ENCODE measurements around the gene CCNL1. TPM values are rescaled to one million over a fixed set of nuclear protein-coding genes. Genes with fewer than 3 reads are reported as not detected.
A peak's percentile ranks its signal among the peaks of the same experiment; 100 is the strongest.
"Not testable (repeated sequence)": the region's sequence is repeated elsewhere in the genome, so short reads cannot be mapped to it uniquely, and the experiment has no call there.

Gene CCNL1
- total RNA-seq = 100 to 1,000 TPM; 260 to 288 TPM

- peak; percentile 95 to 96 for DNase-seq (ENCODE audit: low spot score in 2 of 2)
- Mint-ChIP-seq H3K27ac (peak within 1 kb of the TSS; percentile 98 to 100), H3K9me3 (peaks cover 0 to 4% of the 10 kb centered on the region in 2 donors), H3K36me3 (peaks cover 68 to 70% of the 10 kb centered on the region in 2 donors)
- ATAC-seq = peak; percentile 73 to 86
Observed at GRCh38 chr3:157159762-157160657, at the start of gene CCNL1. Gene CCNL1, minus strand, starts transcription at chr3:157160147. Its CDS starts 53 bp downstream, at chr3:157160094.

GRCh38 chr3:157204880-157205279, 44.9 kb upstream of the CCNL1 start:
- Mint-ChIP-seq H3K9me3 (no peaks in the 10 kb centered on the region), H3K36me3 (no peaks in the 10 kb centered on the region), H3K27ac (no peak overlapping the region)
- ATAC-seq = no peak
- DNase-seq (ENCODE audit: low spot score in 2 of 2) = no peak

GRCh38 chr3:157204431-157204830, 44.5 kb upstream of the CCNL1 start:
- DNase-seq (ENCODE audit: low spot score in 2 of 2) = no peak
- H3K9me3 Mint-ChIP-seq = no peaks in the 10 kb centered on the region
- ATAC-seq = no peak
- H3K36me3 Mint-ChIP-seq = no peaks in the 10 kb centered on the region
- H3K27ac Mint-ChIP-seq = no peak overlapping the region

- ATAC-seq (no peak), DNase-seq (ENCODE audit: low spot score in 2 of 2) (no peak)
- Mint-ChIP-seq H3K9me3 (peaks cover 0 to 5% of the 10 kb centered on the region in 2 donors), H3K36me3 (peaks cover 0 to 6% of the 10 kb centered on the region in 2 donors), H3K27ac (no peak overlapping the region)
Observed at GRCh38 chr3:157201648-157202278, 41.8 kb upstream of the CCNL1 start.

- Mint-ChIP-seq H3K27ac (no peak overlapping the region), H3K9me3 (peaks cover 10 to 17% of the 10 kb centered on the region in 2 donors), H3K36me3 (peaks cover 4 to 16% of the 10 kb centered on the region in 2 donors)
- ATAC-seq (no peak), DNase-seq (ENCODE audit: low spot score in 2 of 2) (no peak)
Observed at GRCh38 chr3:157199841-157200240, 39.9 kb upstream of the CCNL1 start.

- peaks cover 33 to 47% of the 10 kb centered on the region in 2 donors for H3K36me3 Mint-ChIP-seq
Observed at GRCh38 chr3:157195965-157196364, 36.0 kb upstream of the CCNL1 start.

GRCh38 chr3:157191149-157191548, 31.2 kb upstream of the CCNL1 start:
- not testable (repeated sequence) for H3K27ac Mint-ChIP-seq; DNase-seq (ENCODE audit: low spot score in 2 of 2); ATAC-seq
- peaks cover 68 to 76% of the 10 kb centered on the region in 2 donors for H3K36me3 Mint-ChIP-seq
- H3K9me3 Mint-ChIP-seq = peaks cover 49 to 51% of the 10 kb centered on the region in 2 donors

More at GRCh38 chr3:157195965-157196364, 36.0 kb upstream of the CCNL1 start:
- ATAC-seq = no peak
- peaks cover 19 to 28% of the 10 kb centered on the region in 2 donors for H3K9me3 Mint-ChIP-seq
- H3K27ac Mint-ChIP-seq = no peak overlapping the region
- DNase-seq (ENCODE audit: low spot score in 2 of 2) = no peak

GRCh38 chr3:157190380-157190872, 30.5 kb upstream of the CCNL1 start:
- H3K36me3 Mint-ChIP-seq = peaks cover 76 to 79% of the 10 kb centered on the region in 2 donors
- DNase-seq (ENCODE audit: low spot score in 2 of 2) (no peak), ATAC-seq (no peak)
- H3K9me3 Mint-ChIP-seq = peaks cover 50 to 51% of the 10 kb centered on the region in 2 donors
- H3K27ac Mint-ChIP-seq = no peak overlapping the region

GRCh38 chr3:157188391-157188790, 28.4 kb upstream of the CCNL1 start:
- Mint-ChIP-seq H3K36me3 (peaks cover 78 to 79% of the 10 kb centered on the region in 2 donors), H3K9me3 (peaks cover 52 to 53% of the 10 kb centered on the region in 2 donors), H3K27ac (no peak overlapping the region)
- ATAC-seq (no peak), DNase-seq (ENCODE audit: low spot score in 2 of 2) (no peak)

GRCh38 chr3:157182879-157183278, 22.9 kb upstream of the CCNL1 start:
- Mint-ChIP-seq H3K27ac (no peak overlapping the region), H3K9me3 (peaks cover 40 to 51% of the 10 kb centered on the region in 2 donors), H3K36me3 (peaks cover 70 to 86% of the 10 kb centered on the region in 2 donors)
- ATAC-seq (no peak), DNase-seq (ENCODE audit: low spot score in 2 of 2) (no peak)

GRCh38 chr3:157180262-157180661, 20.3 kb upstream of the CCNL1 start:
- Mint-ChIP-seq H3K36me3 (peaks cover 66 to 74% of the 10 kb centered on the region in 2 donors), H3K9me3 (peaks cover 21 to 36% of the 10 kb centered on the region in 2 donors)
- no peak for ATAC-seq

GRCh38 chr3:157179365-157179803, 19.4 kb upstream of the CCNL1 start:
- ATAC-seq = no peak
- DNase-seq (ENCODE audit: low spot score in 2 of 2) = no peak
- peaks cover 16 to 29% of the 10 kb centered on the region in 2 donors for H3K9me3 Mint-ChIP-seq
- H3K36me3 Mint-ChIP-seq = peaks cover 63 to 66% of the 10 kb centered on the region in 2 donors
- H3K27ac Mint-ChIP-seq = no peak overlapping the region

More at GRCh38 chr3:157180262-157180661, 20.3 kb upstream of the CCNL1 start:
- no peak overlapping the region for H3K27ac Mint-ChIP-seq
- DNase-seq (ENCODE audit: low spot score in 2 of 2) = no peak

GRCh38 chr3:157178503-157179364, 18.8 kb upstream of the CCNL1 start:
- H3K36me3 Mint-ChIP-seq = peaks cover 58 to 59% of the 10 kb centered on the region in 2 donors
- ATAC-seq, H3K27ac Mint-ChIP-seq: not testable (repeated sequence)

GRCh38 chr3:157177801-157178453, 18.0 kb upstream of the CCNL1 start:
- not testable (repeated sequence) for ATAC-seq; DNase-seq (ENCODE audit: low spot score in 2 of 2)
- peak overlapping the region; percentile 13 to 99 for H3K27ac Mint-ChIP-seq
- H3K9me3 Mint-ChIP-seq = peaks cover 5 to 16% of the 10 kb centered on the region in 2 donors
- peaks cover 50 to 51% of the 10 kb centered on the region in 2 donors for H3K36me3 Mint-ChIP-seq

More at GRCh38 chr3:157178503-157179364, 18.8 kb upstream of the CCNL1 start:
- H3K9me3 Mint-ChIP-seq = peaks cover 12 to 23% of the 10 kb centered on the region in 2 donors
- not testable (repeated sequence) for DNase-seq (ENCODE audit: low spot score in 2 of 2)

- ATAC-seq = no peak
- Mint-ChIP-seq H3K27ac (peak overlapping the region; percentile 72 to 99), H3K36me3 (peaks cover 42 to 44% of the 10 kb centered on the region in 2 donors), H3K9me3 (peaks cover 0 to 10% of the 10 kb centered on the region in 2 donors)
- DNase-seq (ENCODE audit: low spot score in 2 of 2) = no peak
Observed at GRCh38 chr3:157176934-157177333, 17.0 kb upstream of the CCNL1 start.

Data from activated naive CD4-positive, alpha-beta T cell treated with anti-CD3 and anti-CD28 coated beads, Interleukin-2, amount 50 U/mL, for 72 hours (primary cell).